Fibroblast of mammary gland (primary cell): ENCODE measurements around the gene STARD13.

Experiments used
- DNase-seq: peaks from one replicate; pipeline ENCODE4 v3.0.0-alpha.2; 2010; ENCODE audit warnings: low read depth
- H3K4me3 ChIP-seq: 2 replicates; pipeline ENCODE4 v1.5.1; 2011; ENCODE audit warnings: low read depth, mild to moderate bottlenecking, low read length, moderate library complexity; ENCODE audit not compliant: control insufficient read depth
- CTCF ChIP-seq: conservative IDR thresholded peaks from 2 replicates; pipeline ENCODE4 v1.5.1; 2011; ENCODE audit warnings: low read depth, low read length, inconsistent platforms; ENCODE audit not compliant: control insufficient read depth, insufficient read depth

The STARD13 gene

GRCh38 chr13:33158816-33159215 lies 126.7 kb downstream of the STARD13 start:
- TF ChIP-seq CTCF = no peak
- peak; percentile 17 for DNase-seq
- no peak overlapping the region for H3K4me3 ChIP-seq

GRCh38 chr13:33158271-33158670 lies 127.3 kb downstream of the STARD13 start:
- no peak for TF ChIP-seq CTCF

GRCh38 chr13:33154911-33155310 lies 130.6 kb downstream of the STARD13 start:
- DNase-seq = no peak
- no peak overlapping the region for H3K4me3 ChIP-seq
- TF ChIP-seq CTCF = no peak

More at GRCh38 chr13:33158271-33158670, 127.3 kb downstream of the STARD13 start:
- H3K4me3 ChIP-seq = no peak overlapping the region
- no peak for DNase-seq

- peak; percentile 45 for DNase-seq
- no peak for TF ChIP-seq CTCF
These were observed 131.8 kb downstream of the STARD13 start for GRCh38 chr13:33153421-33154404.

GRCh38 chr13:33152389-33152788 lies 133.2 kb downstream of the STARD13 start:
- DNase-seq = no peak
- no peak for TF ChIP-seq CTCF
- H3K4me3 ChIP-seq = no peak overlapping the region

More at GRCh38 chr13:33153421-33154404, 131.8 kb downstream of the STARD13 start:
- H3K4me3 ChIP-seq = no peak overlapping the region

- no peak for TF ChIP-seq CTCF
- no peak for DNase-seq
- H3K4me3 ChIP-seq = no peak overlapping the region
These were observed 134.9 kb downstream of the STARD13 start for GRCh38 chr13:33150662-33151061.
